Naive thymus-derived CD4-positive, alpha-beta T cell (primary cell): ENCODE measurements around the gene ZCCHC18. TPM values are rescaled to one million over a fixed set of nuclear protein-coding genes. Genes with fewer than 3 reads are reported as not detected.

Experiments used
- ATAC-seq: fragments of 150-1000 bp; cut with Tn5 transposase; 2 replicates; pipeline ENCODE4 v1.10.0; 2021; ENCODE audit warnings: mild to moderate bottlenecking, moderate library complexity
- CTCF ChIA-PET: fragments of 350-600 bp; sonication (Branson Sonifier 250); formaldehyde crosslinking; loops from one replicate; lab custom pipeline; 2021; ENCODE audit warnings: antibody characterized with exemption; lab: Charles Lee
- POLR2A ChIA-PET: fragments of 350-600 bp; sonication (Branson Sonifier 250); formaldehyde crosslinking; loops from one replicate; lab custom pipeline; 2021; ENCODE audit warnings: antibody characterized with exemption, inconsistent platforms; lab: Charles Lee
- DNase-seq, 9 donors: peaks; one replicate each; pipeline versions ENCODE4 v3.0.0 to v3.0.0-alpha.2; 2020 to 2022; ENCODE audit warnings: mixed read lengths in 1 of 9
- H3K27ac ChIP-seq: one replicate; pipeline ENCODE4 v1.7.0; 2013; ENCODE audit warnings: mild to moderate bottlenecking, low read depth, low read length, moderate library complexity
- H3K27me3 ChIP-seq, 2 donors: one replicate each; pipeline ENCODE4 v1.7.0; 2013; ENCODE audit warnings: low read length in 2 of 2, mild to moderate bottlenecking in 2 of 2, moderate library complexity in 2 of 2; ENCODE audit not compliant: control insufficient read depth in 2 of 2, insufficient read depth in 2 of 2
- H3K36me3 ChIP-seq, 3 experiments: 1 replicate in 2 of 3; 2 replicates in 1 of 3; pipeline ENCODE4 v1.7.0; 2013; ENCODE audit warnings: low read length in 3 of 3, mild to moderate bottlenecking in 3 of 3, moderate library complexity in 1 of 3; ENCODE audit not compliant: insufficient read depth in 3 of 3, control insufficient read depth in 2 of 3
- H3K4me1 ChIP-seq, 2 donors: one replicate each; pipeline ENCODE4 v1.7.0; 2013; ENCODE audit warnings: low read length in 2 of 2, mild to moderate bottlenecking in 2 of 2, moderate library complexity in 1 of 2; ENCODE audit not compliant: control insufficient read depth in 2 of 2, insufficient read depth in 2 of 2
- H3K4me3 ChIP-seq: 2 replicates; pipeline ENCODE4 v1.7.0; 2013; ENCODE audit warnings: mild to moderate bottlenecking, low read length
- H3K9me3 ChIP-seq, 3 experiments: 1 replicate in 2 of 3; 2 replicates in 1 of 3; pipeline ENCODE4 v1.7.0; 2013; ENCODE audit warnings: low read length in 3 of 3; ENCODE audit not compliant: control insufficient read depth in 2 of 3
- H3K27ac Mint-ChIP-seq, 9 donors: one replicate each; pipeline ENCODE4 v1.8.0; 2020 to 2022; ENCODE audit warnings: mixed read lengths in 9 of 9, mild to moderate bottlenecking in 8 of 9, moderate library complexity in 5 of 9, inconsistent platforms in 2 of 9
- H3K27me3 Mint-ChIP-seq, 5 donors: one replicate each; pipeline ENCODE4 v1.8.0; 2021 to 2022; ENCODE audit warnings: mixed read lengths in 5 of 5, mild to moderate bottlenecking in 1 of 5
- H3K36me3 Mint-ChIP-seq, 5 donors: one replicate each; pipeline ENCODE4 v1.8.0; 2020 to 2022; ENCODE audit warnings: mixed read lengths in 5 of 5, mild to moderate bottlenecking in 3 of 5, inconsistent platforms in 1 of 5
- H3K4me1 Mint-ChIP-seq, 7 donors: one replicate each; pipeline ENCODE4 v1.8.0; 2020 to 2022; ENCODE audit warnings: mixed read lengths in 7 of 7, mild to moderate bottlenecking in 3 of 7, inconsistent platforms in 1 of 7
- H3K4me3 Mint-ChIP-seq, 10 donors: one replicate each; pipeline ENCODE4 v1.8.0; 2020 to 2022; ENCODE audit warnings: mild to moderate bottlenecking in 10 of 10, mixed read lengths in 10 of 10, moderate library complexity in 6 of 10, inconsistent platforms in 2 of 10
- H3K9me3 Mint-ChIP-seq, 11 donors: one replicate each; pipeline ENCODE4 v1.8.0; 2020 to 2022; ENCODE audit warnings: mixed read lengths in 11 of 11, mild to moderate bottlenecking in 4 of 11, inconsistent platforms in 1 of 11, moderate library complexity in 1 of 11
- intact Hi-C, 2 donors: fragments of 100-400 bp; cut with micrococcal nuclease; formaldehyde crosslinking; loops; one replicate each; pipeline ENCODE4 v1.15.1; 2023
- polyA plus RNA-seq, 2 donors: library from polyadenylated mRNA; unstranded; fragments of 300-500 nt; fragmentation: Illumina TruSeq; gene quantifications; one replicate each; pipeline ENCODE4 v1.2.3, GENCODE V29; 2021
- total RNA-seq, 6 experiments: library from RNA in 5 of 6; stranded (reverse) in 5 of 6; gene quantifications; 1 replicate in 5 of 6; 2 replicates in 1 of 6; pipeline ENCODE4 v1.2.3 and lab custom pipeline; 2021 to 2026

ZCCHC18 gene
- total and polyA plus RNA-seq, 7 experiments from 2014 or later, result 0.24 to 5.9 (median 2.2) TPM

DNA sequence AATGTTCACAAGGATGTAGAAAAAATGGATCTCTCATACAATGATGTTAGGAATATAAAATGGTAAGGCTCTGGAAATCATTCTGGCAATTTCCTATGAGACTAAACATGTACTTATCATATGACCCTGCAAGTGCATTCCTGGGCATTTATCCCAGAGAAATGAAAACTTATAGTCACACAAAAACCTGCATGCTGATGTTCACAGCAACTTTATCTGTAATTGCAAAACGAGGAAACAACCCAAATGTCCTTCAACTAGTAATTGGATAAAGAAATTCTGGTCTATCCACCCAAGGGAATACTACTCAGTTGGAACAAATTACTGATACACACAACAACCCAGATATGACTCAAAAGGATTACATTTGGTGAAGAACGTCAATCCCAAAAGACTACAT, 14.5 kb downstream of the ZCCHC18 start:
- Histone ChIP-seq H3K36me3 (peaks cover 0 to 18% (median 0%) of the 10 kb centered on the region in 3 experiments), H3K27ac (no peak overlapping the region), H3K4me1 (peaks cover 4 to 10% of the 10 kb centered on the region in 2 donors), H3K27me3 (no peaks in the 10 kb centered on the region), H3K4me3 (no peak overlapping the region), H3K9me3 (no peaks in the 10 kb centered on the region)
- H3K9me3 Mint-ChIP-seq, result no peaks in the 10 kb centered on the region
- no peak for DNase-seq
- ATAC-seq, result no peak
- H3K4me3 Mint-ChIP-seq, result no peak overlapping the region
- POLR2A ChIA-PET, result no interaction called here
- no peaks in the 10 kb centered on the region for H3K27me3 Mint-ChIP-seq
- CTCF ChIA-PET, result no interaction called here
- intact Hi-C loops, result no loop called here
- H3K36me3 Mint-ChIP-seq, result peaks cover 0 to 15% (median 4%) of the 10 kb centered on the region in 5 donors
- peaks cover 5 to 27% (median 22%) of the 10 kb centered on the region in 7 donors for H3K4me1 Mint-ChIP-seq
- H3K27ac Mint-ChIP-seq, result no peak overlapping the region

DNA sequence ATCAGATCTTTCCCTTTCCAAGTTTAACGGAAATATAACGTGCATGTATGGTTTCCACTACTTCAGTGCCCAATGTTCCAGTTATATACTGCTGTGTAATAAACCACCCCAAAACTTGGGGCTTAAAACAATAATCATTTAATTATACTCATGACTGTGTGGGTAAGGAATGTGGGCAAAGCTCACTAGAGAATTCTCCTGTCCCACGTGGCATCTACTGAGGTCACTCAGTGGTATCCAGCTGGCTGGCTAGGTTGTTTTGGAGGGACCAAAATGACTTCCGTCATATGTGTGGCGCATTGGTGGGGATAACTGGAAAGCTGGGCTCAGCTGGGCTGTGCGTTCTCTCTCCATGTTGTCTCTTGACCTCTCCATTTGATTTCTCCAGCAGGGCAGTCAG, 18.5 kb downstream of the ZCCHC18 start:
- ChIA-PET CTCF (interaction anchor here (1.0 to 1.4 kb wide), 2 partner anchors 17 to 213 kb away, joined by 3 read pairs; no protein-coding TSS in a partner anchor), POLR2A (no interaction called here)
- Mint-ChIP-seq H3K9me3 (no peaks in the 10 kb centered on the region), H3K4me1 (peaks cover 13 to 20% (median 15%) of the 10 kb centered on the region in 7 donors), H3K27me3 (no peaks in the 10 kb centered on the region), H3K4me3 (no peak overlapping the region), H3K27ac (no peak overlapping the region), H3K36me3 (peaks cover 0 to 16% (median 4%) of the 10 kb centered on the region in 5 donors)
- H3K4me1 ChIP-seq, result peaks cover 0 to 6% of the 10 kb centered on the region in 2 donors
- ATAC-seq (no peak), DNase-seq (no peak)
- no peaks in the 10 kb centered on the region for H3K9me3 ChIP-seq
- H3K36me3 ChIP-seq, result peaks cover 0 to 18% (median 0%) of the 10 kb centered on the region in 3 experiments
- no peaks in the 10 kb centered on the region for H3K27me3 ChIP-seq
- intact Hi-C loops, result no loop called here
- H3K4me3 ChIP-seq, result no peak overlapping the region
- H3K27ac ChIP-seq, result no peak overlapping the region

DNA sequence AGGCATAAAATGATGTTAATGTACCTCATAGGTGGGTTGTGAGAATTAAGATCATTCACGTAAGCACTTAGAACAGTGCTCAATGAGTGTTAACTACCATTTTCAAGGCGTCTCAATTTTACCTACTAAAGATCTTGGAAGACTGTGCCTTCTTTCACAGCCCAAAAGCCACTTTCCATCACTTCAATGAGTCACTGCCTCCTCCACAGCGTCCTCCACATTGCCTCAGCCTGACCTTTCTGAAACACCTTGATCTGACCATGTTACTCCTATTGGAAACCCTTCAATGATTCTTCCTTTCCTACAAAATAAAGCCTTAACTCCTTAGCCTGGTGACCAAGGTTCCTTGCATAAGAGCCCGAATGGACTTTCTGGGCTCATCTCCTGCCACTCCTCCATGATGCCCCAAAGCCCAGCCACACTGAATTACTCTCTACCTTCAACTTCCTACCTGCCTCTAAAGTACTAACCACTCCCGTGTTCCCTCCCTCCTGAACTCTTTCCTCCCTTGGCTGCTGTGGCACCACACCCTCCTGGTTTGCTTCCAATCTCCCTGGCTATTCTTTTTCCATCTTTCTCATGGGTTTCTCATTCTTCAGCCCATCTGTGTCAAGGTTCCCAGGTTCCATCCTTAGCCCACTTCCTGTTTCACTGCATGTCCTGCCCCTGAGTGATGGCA, 22.4 kb downstream of the ZCCHC18 start:
- intact Hi-C loops, result loop anchor here in 1 of 2 donors (5.0 kb wide), 1 partner anchor 217 kb away; no protein-coding TSS in a partner anchor
- no peak overlapping the region for H3K4me3 ChIP-seq
- peaks cover 13 to 31% (median 21%) of the 10 kb centered on the region in 7 donors for H3K4me1 Mint-ChIP-seq
- ATAC-seq (no peak), DNase-seq (no peak)
- peaks cover 0 to 2% (median 0%) of the 10 kb centered on the region in 11 donors for H3K9me3 Mint-ChIP-seq
- H3K36me3 ChIP-seq, result peaks cover 0 to 15% (median 0%) of the 10 kb centered on the region in 3 experiments
- ChIA-PET POLR2A (no interaction called here), CTCF (interaction anchor here (0.7 to 2.2 kb wide), 2 partner anchors 24 to 35 kb away, joined by 3 to 22 read pairs; no protein-coding TSS in a partner anchor)
- no peaks in the 10 kb centered on the region for H3K27me3 Mint-ChIP-seq
- no peak overlapping the region for H3K27ac ChIP-seq
- H3K9me3 ChIP-seq, result no peaks in the 10 kb centered on the region
- H3K27me3 ChIP-seq, result no peaks in the 10 kb centered on the region
- H3K4me3 Mint-ChIP-seq, result peak overlapping the region in 1 of 10 donors; percentile 4
- H3K36me3 Mint-ChIP-seq, result peaks cover 0 to 11% (median 4%) of the 10 kb centered on the region in 5 donors
- peak overlapping the region in 3 of 9 donors; percentile 13 to 76 (median 68) for H3K27ac Mint-ChIP-seq
- H3K4me1 ChIP-seq, result peaks cover 0 to 6% of the 10 kb centered on the region in 2 donors

DNA sequence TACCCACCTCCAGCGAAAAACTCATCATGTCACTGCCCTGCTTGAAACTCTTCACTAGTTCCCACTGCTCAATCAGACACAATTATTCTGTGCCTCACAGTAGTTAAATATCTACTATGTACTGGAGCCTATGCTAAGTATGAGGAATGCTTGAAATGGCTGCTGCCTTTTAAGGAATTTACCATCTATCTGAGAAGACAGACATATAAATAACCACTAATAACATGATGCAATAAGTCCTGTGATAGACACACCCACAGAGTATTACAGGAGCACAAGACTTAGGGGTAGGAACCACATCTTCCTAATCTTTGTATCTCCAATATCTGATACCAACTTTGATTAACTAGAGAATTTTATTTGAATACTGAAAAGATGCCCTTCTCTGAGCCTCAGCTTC, 23.4 kb downstream of the ZCCHC18 start:
- H3K4me3 Mint-ChIP-seq, result peak overlapping the region in 1 of 10 donors; percentile 42
- ATAC-seq (no peak), DNase-seq (no peak)
- Histone ChIP-seq H3K9me3 (no peaks in the 10 kb centered on the region), H3K27ac (no peak overlapping the region), H3K4me3 (no peak overlapping the region), H3K27me3 (no peaks in the 10 kb centered on the region), H3K36me3 (peaks cover 0 to 7% (median 0%) of the 10 kb centered on the region in 3 experiments), H3K4me1 (peaks cover 0 to 6% of the 10 kb centered on the region in 2 donors)
- intact Hi-C loops, result loop anchor here (1.0 to 5.0 kb wide), 4 partner anchors 22 to 290 kb away; no protein-coding TSS in a partner anchor
- H3K4me1 Mint-ChIP-seq, result peaks cover 13 to 31% (median 20%) of the 10 kb centered on the region in 7 donors
- POLR2A ChIA-PET, result no interaction called here
- H3K9me3 Mint-ChIP-seq, result peaks cover 0 to 2% (median 0%) of the 10 kb centered on the region in 11 donors
- CTCF ChIA-PET, result interaction anchor here (0.7 to 2.2 kb wide), 3 partner anchors 25 to 44 kb away, joined by 3 to 22 read pairs (median 4); no protein-coding TSS in a partner anchor
- H3K27me3 Mint-ChIP-seq, result no peaks in the 10 kb centered on the region
- H3K36me3 Mint-ChIP-seq, result peaks cover 0 to 8% (median under 1%) of the 10 kb centered on the region in 5 donors
- H3K27ac Mint-ChIP-seq, result peak overlapping the region in 2 of 9 donors; percentile 33 to 53

DNA sequence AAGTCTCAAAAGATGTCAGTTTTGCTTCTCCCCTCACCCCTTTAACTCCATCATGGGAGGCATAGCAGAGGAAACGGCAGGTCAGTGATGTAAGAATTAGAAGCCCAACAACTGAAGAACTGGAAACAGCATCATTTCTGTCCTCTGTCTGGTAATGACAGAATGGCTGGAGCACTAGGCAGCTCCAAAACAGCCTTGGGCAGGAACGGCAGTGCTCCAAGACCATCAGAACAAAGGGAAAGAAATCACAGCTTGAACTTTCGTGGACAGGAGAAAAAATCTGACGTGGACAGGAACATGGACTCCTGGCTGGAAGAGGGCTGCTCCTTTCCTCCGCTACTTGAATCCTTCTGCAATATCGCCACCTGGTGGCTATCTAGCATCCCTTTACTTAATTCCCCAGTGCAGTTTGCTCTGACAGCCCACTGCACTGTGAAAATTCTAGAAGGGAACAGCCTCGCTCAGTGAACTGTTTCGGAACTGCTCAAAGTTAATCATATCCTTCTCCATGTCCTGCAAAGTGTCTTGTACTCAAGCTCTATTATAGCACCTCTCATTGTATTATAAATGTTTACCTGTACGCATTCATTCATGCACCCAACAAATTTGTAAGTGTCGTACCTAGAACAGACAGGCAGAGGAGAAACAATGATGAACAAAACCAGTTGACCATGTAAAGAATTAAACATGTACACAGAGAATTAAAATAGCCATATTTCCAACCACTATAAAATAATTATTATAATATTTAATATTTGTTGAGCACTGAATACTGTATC, 24.1 kb downstream of the ZCCHC18 start:
- peaks cover 0 to 2% (median 0%) of the 10 kb centered on the region in 11 donors for H3K9me3 Mint-ChIP-seq
- H3K4me3 Mint-ChIP-seq, result peak overlapping the region in 1 of 10 donors; percentile 25
- peaks cover 13 to 31% (median 21%) of the 10 kb centered on the region in 7 donors for H3K4me1 Mint-ChIP-seq
- Histone ChIP-seq H3K4me3 (no peak overlapping the region), H3K27ac (no peak overlapping the region), H3K9me3 (no peaks in the 10 kb centered on the region), H3K4me1 (peaks cover 0 to 6% of the 10 kb centered on the region in 2 donors), H3K36me3 (no peaks in the 10 kb centered on the region), H3K27me3 (no peaks in the 10 kb centered on the region)
- H3K27ac Mint-ChIP-seq, result no peak overlapping the region
- DNase-seq (peak in 8 of 9 donors; percentile 28 to 62 (median 49)), ATAC-seq (peak; percentile 81)
- peaks cover 0 to 5% (median 0%) of the 10 kb centered on the region in 5 donors for H3K36me3 Mint-ChIP-seq
- ChIA-PET CTCF (interaction anchor here (1.2 to 2.2 kb wide), 3 partner anchors 37 to 45 kb away, joined by 4 to 22 read pairs (median 13); no protein-coding TSS in a partner anchor), POLR2A (no interaction called here)
- intact Hi-C loops, result loop anchor here (1.0 to 5.0 kb wide), 4 partner anchors 23 to 291 kb away; no protein-coding TSS in a partner anchor
- no peaks in the 10 kb centered on the region for H3K27me3 Mint-ChIP-seq

DNA sequence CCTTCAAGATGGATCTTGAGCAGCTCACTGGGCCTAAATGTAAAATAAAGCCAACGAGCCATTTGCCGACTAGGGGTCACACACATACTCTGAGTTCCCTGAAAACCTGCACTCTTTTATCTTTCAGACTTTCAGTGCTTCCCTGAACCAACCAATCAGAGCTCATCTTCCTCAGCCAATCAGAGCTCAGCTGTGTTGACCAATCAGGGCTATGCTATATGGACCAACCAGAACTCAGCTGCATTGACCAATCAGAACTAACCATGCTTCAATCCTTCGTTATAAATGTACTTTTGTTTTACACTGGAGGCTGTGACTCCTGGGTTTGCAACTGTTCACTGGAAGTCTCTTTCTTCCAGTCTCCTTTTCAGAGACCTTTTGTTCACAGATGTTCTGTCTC, 25.2 kb downstream of the ZCCHC18 start:
- peaks cover 0 to 2% (median 0%) of the 10 kb centered on the region in 11 donors for H3K9me3 Mint-ChIP-seq
- ChIA-PET POLR2A (no interaction called here), CTCF (interaction anchor here (0.6 to 1.3 kb wide), 3 partner anchors 30 to 273 kb away, joined by 3 to 13 read pairs (median 5); no protein-coding TSS in a partner anchor)
- intact Hi-C loops, result loop anchor here in 1 of 2 donors (5.0 kb wide), 1 partner anchor 220 kb away; no protein-coding TSS in a partner anchor
- peak in 2 of 9 donors; percentile 7 to 16 for DNase-seq
- Histone ChIP-seq H3K9me3 (no peaks in the 10 kb centered on the region), H3K4me1 (peaks cover 0 to 6% of the 10 kb centered on the region in 2 donors), H3K36me3 (no peaks in the 10 kb centered on the region), H3K27me3 (no peaks in the 10 kb centered on the region), H3K4me3 (no peak overlapping the region), H3K27ac (no peak overlapping the region)
- H3K4me1 Mint-ChIP-seq, result peaks cover 13 to 37% (median 25%) of the 10 kb centered on the region in 7 donors
- no peaks in the 10 kb centered on the region for H3K27me3 Mint-ChIP-seq
- no peak overlapping the region for H3K4me3 Mint-ChIP-seq
- ATAC-seq, result no peak
- peak overlapping the region in 3 of 9 donors; percentile 24 to 72 (median 43) for H3K27ac Mint-ChIP-seq
- H3K36me3 Mint-ChIP-seq, result no peaks in the 10 kb centered on the region
